ENCODE data around the gene FOXN1.
A peak's percentile ranks its signal among the peaks of the same experiment; 100 is the strongest.
"Not testable (repeated sequence)": the region's sequence is repeated elsewhere in the genome, so short reads cannot be mapped to it uniquely, and the experiment has no call there.

Gene FOXN1

GRCh38 chr17:28505986-28506665 is at the start of gene FOXN1:
Gene FOXN1 (plus strand): TSS chr17:28506348. CDS start chr17:28523970, 17,622 bp downstream.
- no peak for DNase-seq

GRCh38 chr17:28457890-28458289 is 48.3 kb upstream of the FOXN1 start:
- DNase-seq, result no peak

GRCh38 chr17:28458881-28459280 is 47.3 kb upstream of the FOXN1 start:
- DNase-seq, result not testable (repeated sequence)

GRCh38 chr17:28460901-28461300 is 45.2 kb upstream of the FOXN1 start:
- DNase-seq, result no peak

- no peak for DNase-seq
Observed at GRCh38 chr17:28466001-28466400, 40.1 kb upstream of the FOXN1 start.

GRCh38 chr17:28466521-28467048 is 39.6 kb upstream of the FOXN1 start:
- DNase-seq, result no peak

GRCh38 chr17:28467456-28468025 is 38.6 kb upstream of the FOXN1 start:
- peak in 1 of 2 experiments; percentile 3 for DNase-seq

- not testable (repeated sequence) for DNase-seq
Observed at GRCh38 chr17:28468033-28468735, 38.0 kb upstream of the FOXN1 start.

- no peak for DNase-seq
Observed at GRCh38 chr17:28468781-28469180, 37.4 kb upstream of the FOXN1 start.

GRCh38 chr17:28469376-28469775 is 36.8 kb upstream of the FOXN1 start:
- no peak for DNase-seq

GRCh38 chr17:28470266-28470913 is 35.8 kb upstream of the FOXN1 start:
- DNase-seq, result no peak

- DNase-seq, result no peak
Observed at GRCh38 chr17:28470914-28471366, 35.2 kb upstream of the FOXN1 start.

GRCh38 chr17:28471531-28472342 is 34.4 kb upstream of the FOXN1 start:
- DNase-seq, result no peak

GRCh38 chr17:28472871-28473497 is 33.2 kb upstream of the FOXN1 start:
- DNase-seq, result no peak

- no peak for DNase-seq
Observed at GRCh38 chr17:28473542-28473941, 32.6 kb upstream of the FOXN1 start, which contains the start of gene SLC13A2. Gene SLC13A2 (plus strand): TSS chr17:28473644. CDS start chr17:28473713, 69 bp downstream.

GRCh38 chr17:28474111-28474531 is 32.0 kb upstream of the FOXN1 start:
- no peak for DNase-seq

GRCh38 chr17:28475151-28475900 is 30.8 kb upstream of the FOXN1 start:
- peak in 1 of 2 experiments; percentile 21 for DNase-seq

GRCh38 chr17:28476076-28476865 is 29.9 kb upstream of the FOXN1 start:
- DNase-seq, result no peak

- DNase-seq, result no peak
Observed at GRCh38 chr17:28477928-28478327, 28.2 kb upstream of the FOXN1 start.
